Sigmoid colon (tissue), 7 donors: ENCODE results near the gene MOG. TPM values are rescaled to one million over a fixed set of nuclear protein-coding genes. Genes with fewer than 3 reads are reported as not detected.
A peak's percentile ranks its signal among the peaks of the same experiment; 100 is the strongest.

ENCODE experiments used
- DNase-seq: peaks from one replicate; pipeline ENCODE4 v3.0.0-alpha.2; 2019
- H3K27ac ChIP-seq, 4 donors: fragments of 200-600 bp; sonication (generic); one replicate each; pipeline ENCODE4 v1.5.1; 2016 to 2019; ENCODE audit warnings: mild to moderate bottlenecking in 1 of 4
- H3K27me3 ChIP-seq, 3 donors: fragments of 200-600 bp; sonication (generic); one replicate each; pipeline ENCODE4 v1.5.1; 2019; ENCODE audit warnings: mild to moderate bottlenecking in 1 of 3
- H3K36me3 ChIP-seq, 4 donors: fragments of 200-600 bp; sonication (generic); one replicate each; pipeline ENCODE4 v1.5.1; 2016 to 2019
- H3K4me1 ChIP-seq, 4 donors: fragments of 200-600 bp; sonication (generic); one replicate each; pipeline ENCODE4 v1.5.1; 2017 to 2019
- H3K4me3 ChIP-seq, 4 donors: fragments of 200-600 bp; sonication (generic); one replicate each; pipeline ENCODE4 v1.5.1; 2017 to 2019; ENCODE audit warnings: mild to moderate bottlenecking in 2 of 4, moderate library complexity in 1 of 4
- H3K9me3 ChIP-seq, 4 donors: fragments of 200-600 bp in 3 of 4; sonication (generic) in 3 of 4; one replicate each; pipeline versions ENCODE4 v1.5.1 to v1.6.1; 2013 to 2019
- CTCF ChIP-seq, 4 experiments: fragments of 450-650 bp in 3 of 4; fragments of 200-600 bp in 1 of 4; IDR thresholded peaks; one replicate each; pipeline ENCODE4 v1.5.1; 2016 to 2019; ENCODE audit warnings: antibody characterized with exemption in 4 of 4, mild to moderate bottlenecking in 3 of 4, moderate library complexity in 2 of 4
- EP300 ChIP-seq, 4 donors: sonication (generic); formaldehyde crosslinking; IDR thresholded peaks; one replicate each; pipeline ENCODE4 v1.6.1; 2017; ENCODE audit warnings: antibody characterized with exemption in 4 of 4
- POLR2A ChIP-seq, 2 donors: fragments of 450-650 bp; IDR thresholded peaks; one replicate each; pipeline ENCODE4 v1.6.1; 2016; ENCODE audit warnings: antibody characterized with exemption in 2 of 2, mild to moderate bottlenecking in 2 of 2, moderate library complexity in 2 of 2
- POLR2AphosphoS5 ChIP-seq, 4 donors: sonication (generic); formaldehyde crosslinking; IDR thresholded peaks; one replicate each; pipeline ENCODE4 v1.6.1; 2017; ENCODE audit warnings: antibody characterized with exemption in 4 of 4
- WGBS, 2 donors: extraction: QIAGEN DNeasy Blood & Tissue Kit; methylation state at CpG; one replicate each; pipeline ENCODE4 v1.1.7; 2013; 5-methylcytosine and 5-hydroxymethylcytosine counted together
- intact Hi-C: fragments of 100-400 bp; cut with DNase I; formaldehyde crosslinking; loops from one replicate; pipeline ENCODE4 v1.15.1; 2023
- polyA plus RNA-seq, 3 donors: library from polyadenylated mRNA; stranded (reverse); fragments of 200-250 nt; gene quantifications; one replicate each; pipeline ENCODE4 v1.2.3, GENCODE V29; 2013
- total RNA-seq, 4 donors: library from RNA; depleted of rRNA; stranded (reverse); fragments of >200 nt; gene quantifications; one replicate each; pipeline ENCODE4 v1.1.0, GENCODE V29; 2016
- donor health status: healthy with polysubstance abuse.
- donor health status: Bipolar disorder and iron deficiency.
- donor health status: healthy.

MOG gene
- total and polyA plus RNA-seq, 7 donors: 0.22 TPM; not detected in 6

GRCh38 chr6:29625337-29625930, 31.5 kb upstream of the MOG start:
- no peak overlapping the region for H3K4me3 ChIP-seq
- TF ChIP-seq EP300 (IDR thresholded peaks at IDR 0.05): no peak
- 64 to 67% methylated on average over 7 of the region's 7 CpGs for WGBS, 2 donors
- no peaks in the 10 kb centered on the region for H3K9me3 ChIP-seq
- no peak overlapping the region for H3K27ac ChIP-seq
- H3K36me3 ChIP-seq: peaks cover 0 to 36% (median 1%) of the 10 kb centered on the region in 4 donors
- H3K4me1 ChIP-seq: peaks cover 0 to 23% (median 19%) of the 10 kb centered on the region in 4 donors
- intact Hi-C loops: loop anchor here (10.0 kb wide), 1 partner anchor 439 kb away; the partner anchor contains the start of genes POLR1H and PPP1R11
- H3K27me3 ChIP-seq: no peaks in the 10 kb centered on the region
- no peak for DNase-seq

- TF ChIP-seq POLR2A (IDR thresholded peaks at IDR 0.05): no peak
- TF ChIP-seq CTCF (IDR thresholded peaks at IDR 0.05): no peak
- TF ChIP-seq EP300 (IDR thresholded peaks at IDR 0.05): no peak
- WGBS, 2 donors: 25 to 38% methylated on average over 31 of the region's 31 CpGs
- DNase-seq: no peak
- Histone ChIP-seq H3K4me3 (peak overlapping the region; percentile 60 to 69 (median 67)), H3K27ac (peak overlapping the region; percentile 79 to 85 (median 83)), H3K27me3 (no peaks in the 10 kb centered on the region), H3K36me3 (peaks cover 0 to 19% (median 0%) of the 10 kb centered on the region in 4 donors), H3K9me3 (no peaks in the 10 kb centered on the region), H3K4me1 (peaks cover 0 to 36% (median 30%) of the 10 kb centered on the region in 4 donors)
- intact Hi-C loops: loop anchor here (10.0 kb wide), 1 partner anchor 438 kb away; the partner anchor contains the start of genes POLR1H and PPP1R11
Observed at GRCh38 chr6:29626948-29627754, 29.7 kb upstream of the MOG start.

- no peaks in the 10 kb centered on the region for H3K27me3 ChIP-seq
- H3K4me3 ChIP-seq: peak overlapping the region; percentile 60 to 69 (median 67)
- peak overlapping the region; percentile 79 to 85 (median 83) for H3K27ac ChIP-seq
- peaks cover 0 to 37% (median 32%) of the 10 kb centered on the region in 4 donors for H3K4me1 ChIP-seq
- intact Hi-C loops: loop anchor here (10.0 kb wide), 1 partner anchor 437 kb away; the partner anchor contains the start of genes POLR1H and PPP1R11
- no peaks in the 10 kb centered on the region for H3K9me3 ChIP-seq
- peak; percentile 94 for DNase-seq
- 1 to 2% methylated on average over 50 to 51 of the region's 51 CpGs for WGBS, 2 donors
- TF ChIP-seq CTCF (IDR thresholded peaks at IDR 0.05) (no peak), EP300 (IDR thresholded peaks at IDR 0.05) (no peak), POLR2A (IDR thresholded peaks at IDR 0.05) (peak in 1 of 2 donors; percentile 58), POLR2AphosphoS5 (IDR thresholded peaks at IDR 0.05) (peak; percentile 89 to 98 (median 96))
- H3K36me3 ChIP-seq: peaks cover 0 to 11% (median 0%) of the 10 kb centered on the region in 4 donors
Observed at GRCh38 chr6:29627755-29628418, 29.0 kb upstream of the MOG start.

- TF ChIP-seq POLR2AphosphoS5 (IDR thresholded peaks at IDR 0.05) (peak; percentile 42 to 63 (median 54)), POLR2A (IDR thresholded peaks at IDR 0.05) (no peak), CTCF (IDR thresholded peaks at IDR 0.05) (peak; percentile 43 to 66 (median 58))
- H3K4me3 ChIP-seq: peak overlapping the region; percentile 60 to 69 (median 67)
- H3K36me3 ChIP-seq: peaks cover 0 to 4% (median 0%) of the 10 kb centered on the region in 4 donors
- intact Hi-C loops: loop anchor here (10.0 kb wide), 1 partner anchor 436 kb away; the partner anchor contains the start of genes POLR1H and PPP1R11
- 3% methylated on average over 32 of the region's 32 CpGs for WGBS, 2 donors
- no peaks in the 10 kb centered on the region for H3K9me3 ChIP-seq
- peak; percentile 92 for DNase-seq
- peaks cover 0 to 40% (median 35%) of the 10 kb centered on the region in 4 donors for H3K4me1 ChIP-seq
- peak overlapping the region; percentile 79 to 85 (median 83) for H3K27ac ChIP-seq
- H3K27me3 ChIP-seq: no peaks in the 10 kb centered on the region
Observed at GRCh38 chr6:29628419-29629281, 28.2 kb upstream of the MOG start.
